ENCODE results near the gene BRPF3. TPM values are rescaled to one million over a fixed set of nuclear protein-coding genes. Genes with fewer than 3 reads are reported as not detected.

Gene BRPF3
- total and polyA plus RNA-seq, 2 of the 13 experiments (the other 11 are each of a cell fraction or from before 2014, with no cell fraction given): 12.3 to 22.9 TPM

GRCh38 chr6:36169023-36170007, 27.2 kb upstream of the BRPF3 start:
- no peaks in the 10 kb centered on the region for H3K4me1 ChIP-seq (ENCODE audit: insufficient read depth, low read length)
- 70% methylated on average over 2 of the region's 2 CpGs for WGBS (ENCODE audit: low lambda C conversion rate)
- no peaks in the 10 kb centered on the region for H4K20me1 ChIP-seq (ENCODE audit: insufficient read depth, low read length)
- FAIRE-seq: no peak
- ATAC-seq: no peak
- H3K27me3 ChIP-seq (ENCODE audit: control insufficient read depth in 1 of 2, insufficient read depth in 2 of 2, low read length in 2 of 2): no peaks in the 10 kb centered on the region
- H3K79me2 ChIP-seq (ENCODE audit: insufficient read depth, low read length): no peaks in the 10 kb centered on the region
- in situ Hi-C loops (cut with HindIII; ENCODE audit: extremely low pct_ligation_motif_present, low pct_unique_long_range_greater_than_20kb) (no loop called here), intact Hi-C loops (cut with micrococcal nuclease; ENCODE audit: unreplicated experiment) (no loop called here)
- no peak overlapping the region for H3K4me3 ChIP-seq (replicated peaks in 1 of 3; ENCODE audit: insufficient read depth in 1 of 3, low read depth in 2 of 3, low read length in 3 of 3)
- no TSS peak for BruUV-seq (replicated peaks)
- CTCF ChIA-PET (ENCODE audit: low intra/inter-chr PET ratio, low total read pairs): no interaction called here
- POLR2A ChIA-PET: no interaction called here
- DNase-seq (ENCODE audit: low spot score): no peak
- no peak overlapping the region for H3K4me2 ChIP-seq (ENCODE audit: low read depth, low read length)
- no peak overlapping the region for H2AFZ ChIP-seq (ENCODE audit: low read length)
- TF ChIP-seq KAT8 (CRISPR knock-in tag; IDR thresholded peaks at IDR 0.05) (no peak), HIVEP1 (CRISPR knock-in tag; IDR thresholded peaks at IDR 0.05) (no peak), ESRRA (CRISPR knock-in tag; IDR thresholded peaks at IDR 0.05; ENCODE audit: low read depth) (no peak), BCLAF1 (IDR thresholded peaks at IDR 0.05) (no peak), ZNF615 (CRISPR knock-in tag; IDR thresholded peaks at IDR 0.05; ENCODE audit: borderline replicate concordance) (no peak), KDM2A (CRISPR knock-in tag; IDR thresholded peaks at IDR 0.05; ENCODE audit: borderline replicate concordance, low read depth) (no peak), ZKSCAN5 (CRISPR knock-in tag; IDR thresholded peaks at IDR 0.05) (no peak), ZNF687 (CRISPR knock-in tag; IDR thresholded peaks at IDR 0.05) (no peak), SMAD3 (CRISPR knock-in tag; IDR thresholded peaks at IDR 0.05) (no peak), BATF2 (CRISPR knock-in tag; IDR thresholded peaks at IDR 0.05) (no peak), TSC22D2 (CRISPR knock-in tag; IDR thresholded peaks at IDR 0.05; ENCODE audit: borderline replicate concordance) (no peak), ISL2 (CRISPR knock-in tag; IDR thresholded peaks at IDR 0.05) (no peak), NCOA5 (CRISPR knock-in tag; IDR thresholded peaks at IDR 0.05) (no peak), ZNF33B (CRISPR knock-in tag; IDR thresholded peaks at IDR 0.05) (no peak), FOXC1 (CRISPR knock-in tag; IDR thresholded peaks at IDR 0.05; ENCODE audit: borderline replicate concordance) (no peak), SP1 (IDR thresholded peaks at IDR 0.05) (no peak), SP1 (CRISPR knock-in tag; IDR thresholded peaks at IDR 0.05) (no peak)
- no peak overlapping the region for H3K9ac ChIP-seq (ENCODE audit: insufficient read depth, low read depth, low read length)
- H3K36me3 ChIP-seq (replicated peaks in 1 of 2; ENCODE audit: control insufficient read depth in 1 of 2, insufficient read depth in 2 of 2, low read length in 2 of 2): no peaks in the 10 kb centered on the region
- H3K9me3 ChIP-seq (ENCODE audit: low read length): no peaks in the 10 kb centered on the region
- H3K27ac ChIP-seq (ENCODE audit: extremely low read length, insufficient read depth, low read length): no peak overlapping the region

All from HepG2 (cell line).